B cell (primary cell): ENCODE measurements around the gene ARHGAP25.

ENCODE experiments used
- CTCF ChIP-seq: fragments of 200-600 bp; IDR thresholded peaks from one replicate; pipeline ENCODE4 v1.8.0; 2022; ENCODE audit warnings: antibody characterized with exemption, mild to moderate bottlenecking
- EZH2 ChIP-seq: IDR thresholded peaks from 2 replicates; pipeline ENCODE4 v1.6.1; 2012; ENCODE audit warnings: borderline replicate concordance, low read depth, mild to moderate bottlenecking, moderate library complexity, low read length; ENCODE audit not compliant: insufficient read depth, poor library complexity, severe bottlenecking

GRCh38 chr2:68784915-68785314 is 50.3 kb downstream of the ARHGAP25 start:
- TF ChIP-seq CTCF (no peak), EZH2 (no peak)
